Measurements from ENCODE around the gene SMCO4. TPM values are rescaled to one million over a fixed set of nuclear protein-coding genes. Genes with fewer than 3 reads are reported as not detected.

Gene SMCO4
- total RNA-seq, 1 donor from 2014 or later: 33.4 TPM

DNA sequence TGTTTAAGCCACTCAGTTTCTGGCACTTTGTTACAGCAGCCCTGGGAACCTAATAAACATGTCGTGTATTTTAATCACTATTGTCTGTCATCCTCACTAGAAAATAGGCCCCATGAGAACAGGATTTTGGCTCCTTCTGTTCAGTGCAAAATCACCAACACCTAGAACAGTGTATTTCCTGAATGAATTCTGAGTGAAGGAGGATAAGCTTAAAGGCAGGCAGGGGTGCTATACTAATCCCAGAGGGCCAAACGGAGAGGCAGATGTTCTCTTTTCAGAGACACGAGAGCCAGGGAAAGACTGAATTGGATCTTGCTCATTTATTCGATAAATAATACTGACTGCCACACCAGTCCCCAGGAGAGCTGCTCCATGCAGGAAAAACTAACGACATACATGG is 10.4 kb downstream of the SMCO4 start:
- H3K27ac Mint-ChIP-seq: peak overlapping the region; percentile 73
- H3K9me3 Mint-ChIP-seq: no peaks in the 10 kb centered on the region
- H3K36me3 Mint-ChIP-seq (ENCODE audit: low read depth): no peaks in the 10 kb centered on the region
- no peak overlapping the region for H3K4me3 Mint-ChIP-seq
- DNase-seq (ENCODE audit: low spot score): no peak
- H3K27me3 Mint-ChIP-seq (ENCODE audit: insufficient read depth): no peaks in the 10 kb centered on the region
- intact Hi-C loops (cut with micrococcal nuclease): no loop called here
- peaks cover 81% of the 10 kb centered on the region for H3K4me1 Mint-ChIP-seq (ENCODE audit: low read depth)

DNA sequence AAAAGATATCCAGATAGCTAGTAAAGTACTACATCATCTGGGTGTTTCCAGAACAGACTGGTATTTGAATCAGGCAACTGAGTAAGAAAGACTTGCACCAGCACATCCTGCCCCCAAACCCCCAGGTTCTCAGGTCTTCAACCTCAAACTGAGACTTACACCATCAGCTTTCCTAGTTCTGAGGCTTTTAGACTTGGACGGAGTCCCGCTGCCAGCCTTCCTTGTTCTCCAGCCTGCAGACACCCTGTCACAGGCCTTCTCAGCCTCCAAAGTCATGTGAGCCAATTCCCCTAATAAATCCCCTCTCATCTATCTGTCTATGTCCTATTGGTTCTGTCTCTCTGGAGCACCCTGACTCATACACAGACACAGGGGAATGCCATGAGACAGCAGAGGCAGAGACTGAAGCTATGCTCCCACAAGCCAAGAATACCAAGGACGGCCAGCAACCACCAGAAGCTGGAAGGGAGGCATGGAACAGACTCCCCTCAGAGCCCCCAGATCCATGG is 10.9 kb downstream of the SMCO4 start:
- H3K27me3 Mint-ChIP-seq (ENCODE audit: insufficient read depth): no peaks in the 10 kb centered on the region
- DNase-seq (ENCODE audit: low spot score): no peak
- H3K27ac Mint-ChIP-seq: peak overlapping the region; percentile 73
- intact Hi-C loops (cut with micrococcal nuclease): no loop called here
- H3K36me3 Mint-ChIP-seq (ENCODE audit: low read depth): no peaks in the 10 kb centered on the region
- no peaks in the 10 kb centered on the region for H3K9me3 Mint-ChIP-seq
- no peak overlapping the region for H3K4me3 Mint-ChIP-seq
- peaks cover 78% of the 10 kb centered on the region for H3K4me1 Mint-ChIP-seq (ENCODE audit: low read depth)

DNA sequence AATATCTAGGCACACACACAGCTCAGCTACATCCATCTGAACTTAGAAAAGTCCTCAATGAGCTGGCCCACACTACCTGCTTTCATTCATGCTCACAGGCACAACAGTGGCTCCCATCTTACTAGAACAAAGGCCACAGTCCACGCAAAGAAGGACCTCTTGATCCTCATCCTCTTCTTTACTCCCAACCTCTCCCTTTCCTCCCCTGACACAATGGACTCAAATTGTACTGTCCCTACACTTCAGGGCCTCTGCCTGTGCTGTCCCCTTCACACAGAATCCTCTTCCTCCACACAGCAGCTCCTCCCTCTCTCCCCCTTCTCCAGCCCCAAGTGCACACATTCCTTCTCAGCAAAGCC is 12.7 kb downstream of the SMCO4 start:
- intact Hi-C loops (cut with micrococcal nuclease): loop anchor here (1.0 to 2.0 kb wide), 3 partner anchors 9 to 18 kb away; no protein-coding TSS in a partner anchor

DNA sequence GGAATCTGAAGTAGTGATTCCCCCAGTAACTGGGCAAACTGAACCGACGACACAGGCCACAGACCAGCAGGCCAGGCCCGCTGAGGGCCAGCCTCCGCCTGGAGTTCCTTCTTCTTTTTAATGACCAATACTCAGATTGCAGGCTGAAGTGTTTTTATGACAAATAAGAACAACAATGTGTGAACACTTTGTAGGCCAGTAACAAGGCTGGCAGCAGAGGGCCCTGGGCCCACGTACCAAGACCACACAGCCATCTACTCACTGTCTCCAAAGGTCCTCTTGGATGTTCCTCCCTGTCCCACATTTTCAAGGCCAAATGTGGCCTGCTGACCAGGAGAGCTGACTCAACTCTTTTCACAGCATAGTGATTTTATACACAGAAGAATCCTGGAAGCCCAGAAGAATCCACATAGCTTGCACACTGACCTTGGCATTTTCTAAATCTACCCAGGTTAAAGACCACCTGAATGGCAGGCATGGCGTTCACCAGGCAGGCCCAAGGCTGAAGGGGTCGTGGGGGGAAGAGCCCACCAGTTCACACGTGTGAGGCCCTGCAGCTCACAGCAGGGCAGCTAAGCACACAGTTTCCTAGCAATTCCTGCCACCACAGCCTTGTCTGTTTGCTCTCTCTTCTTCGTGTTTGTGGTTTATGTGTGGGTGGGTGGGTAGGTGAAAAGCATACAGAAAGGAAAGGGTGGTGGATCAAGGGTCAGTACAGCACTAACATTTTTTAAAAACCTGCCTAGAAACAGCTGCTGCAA is 13.3 kb downstream of the SMCO4 start:
- no peak for DNase-seq (ENCODE audit: low spot score)
- Mint-ChIP-seq H3K36me3 (ENCODE audit: low read depth) (no peaks in the 10 kb centered on the region), H3K4me1 (ENCODE audit: low read depth) (peaks cover 84% of the 10 kb centered on the region), H3K9me3 (no peaks in the 10 kb centered on the region), H3K4me3 (peak overlapping the region; percentile 3), H3K27ac (peak overlapping the region; percentile 63), H3K27me3 (ENCODE audit: insufficient read depth) (no peaks in the 10 kb centered on the region)
- intact Hi-C loops (cut with micrococcal nuclease): loop anchor here (1.0 to 2.0 kb wide), 3 partner anchors 9 to 17 kb away; no protein-coding TSS in a partner anchor

More for the DNA sequence above, 12.7 kb downstream of the SMCO4 start:
- Mint-ChIP-seq H3K27ac (peak overlapping the region; percentile 63), H3K36me3 (ENCODE audit: low read depth) (no peaks in the 10 kb centered on the region), H3K4me1 (ENCODE audit: low read depth) (peaks cover 84% of the 10 kb centered on the region), H3K27me3 (ENCODE audit: insufficient read depth) (no peaks in the 10 kb centered on the region), H3K4me3 (peak overlapping the region; percentile 2), H3K9me3 (no peaks in the 10 kb centered on the region)
- DNase-seq (ENCODE audit: low spot score): no peak

DNA sequence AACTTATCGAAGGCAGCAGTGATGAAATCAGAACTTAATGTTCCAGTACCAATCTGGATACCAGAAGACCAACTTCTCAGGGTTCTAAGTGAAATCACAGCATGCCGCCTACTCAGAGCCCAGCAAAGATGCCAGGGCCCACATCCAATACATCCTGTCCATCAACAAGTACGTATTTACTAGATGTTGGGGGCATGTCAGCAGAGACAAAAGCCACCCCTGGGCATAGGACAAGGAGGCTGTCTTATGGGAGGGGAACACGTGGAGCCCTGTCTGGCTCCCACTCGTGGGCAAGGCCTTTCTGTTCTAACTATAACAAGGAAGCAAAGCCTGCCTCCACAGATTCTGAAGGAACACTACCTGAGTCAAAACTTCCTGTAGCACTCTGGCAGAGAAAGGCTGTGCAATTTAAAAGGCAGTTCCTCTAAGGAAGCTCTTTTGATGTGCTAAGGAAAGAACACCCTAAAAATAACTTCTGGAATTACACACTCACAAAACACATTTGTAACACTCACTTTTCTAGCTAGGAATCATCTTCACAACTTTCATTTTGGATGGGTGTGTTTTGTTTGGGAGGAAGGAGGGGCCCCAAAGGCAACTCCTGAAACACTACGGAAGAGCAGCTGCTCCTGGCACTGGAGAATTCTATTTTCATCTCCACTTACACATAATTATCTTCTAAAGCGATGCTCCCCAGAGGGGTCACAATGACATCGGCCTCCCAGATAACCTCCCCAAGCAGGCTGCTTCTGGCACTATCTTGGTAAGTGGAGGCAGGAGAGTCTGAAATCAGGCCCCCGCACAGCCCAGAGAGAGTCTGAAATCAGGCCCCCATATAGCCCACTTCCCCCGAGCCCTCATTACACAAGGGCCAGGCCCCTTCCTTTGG is 14.2 kb downstream of the SMCO4 start:
- H3K9me3 Mint-ChIP-seq: no peaks in the 10 kb centered on the region
- peaks cover 3% of the 10 kb centered on the region for H3K36me3 Mint-ChIP-seq (ENCODE audit: low read depth)
- no peak for DNase-seq (ENCODE audit: low spot score)
- no peak overlapping the region for H3K4me3 Mint-ChIP-seq
- H3K4me1 Mint-ChIP-seq (ENCODE audit: low read depth): peaks cover 88% of the 10 kb centered on the region
- intact Hi-C loops (cut with micrococcal nuclease): no loop called here
- H3K27ac Mint-ChIP-seq: peak overlapping the region; percentile 16
- H3K27me3 Mint-ChIP-seq (ENCODE audit: insufficient read depth): no peaks in the 10 kb centered on the region

DNA sequence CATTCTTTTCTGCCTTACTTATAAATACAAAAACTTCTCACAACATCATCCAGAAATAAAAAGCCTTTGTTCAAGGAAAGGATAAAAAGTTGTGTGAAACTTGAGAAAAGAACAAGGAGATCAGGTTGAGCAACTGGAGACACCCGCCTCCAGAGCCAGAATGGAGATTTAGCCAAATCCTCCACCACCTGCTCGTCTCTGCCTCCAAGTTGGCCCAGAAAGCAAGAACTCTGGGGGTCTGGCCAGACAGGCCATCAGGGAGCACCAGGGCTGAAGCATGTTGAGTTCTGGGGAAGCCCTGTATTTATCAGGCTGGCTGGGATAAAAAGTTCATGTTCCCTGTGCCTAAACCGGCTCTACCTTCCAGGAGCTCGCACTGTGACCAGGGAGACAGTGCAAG is 14.9 kb downstream of the SMCO4 start:
- no peaks in the 10 kb centered on the region for H3K27me3 Mint-ChIP-seq (ENCODE audit: insufficient read depth)
- no peak for DNase-seq (ENCODE audit: low spot score)
- no peak overlapping the region for H3K4me3 Mint-ChIP-seq
- H3K4me1 Mint-ChIP-seq (ENCODE audit: low read depth): peaks cover 91% of the 10 kb centered on the region
- H3K27ac Mint-ChIP-seq: peak overlapping the region; percentile 22
- peaks cover 3% of the 10 kb centered on the region for H3K36me3 Mint-ChIP-seq (ENCODE audit: low read depth)
- intact Hi-C loops (cut with micrococcal nuclease): no loop called here
- no peaks in the 10 kb centered on the region for H3K9me3 Mint-ChIP-seq

DNA sequence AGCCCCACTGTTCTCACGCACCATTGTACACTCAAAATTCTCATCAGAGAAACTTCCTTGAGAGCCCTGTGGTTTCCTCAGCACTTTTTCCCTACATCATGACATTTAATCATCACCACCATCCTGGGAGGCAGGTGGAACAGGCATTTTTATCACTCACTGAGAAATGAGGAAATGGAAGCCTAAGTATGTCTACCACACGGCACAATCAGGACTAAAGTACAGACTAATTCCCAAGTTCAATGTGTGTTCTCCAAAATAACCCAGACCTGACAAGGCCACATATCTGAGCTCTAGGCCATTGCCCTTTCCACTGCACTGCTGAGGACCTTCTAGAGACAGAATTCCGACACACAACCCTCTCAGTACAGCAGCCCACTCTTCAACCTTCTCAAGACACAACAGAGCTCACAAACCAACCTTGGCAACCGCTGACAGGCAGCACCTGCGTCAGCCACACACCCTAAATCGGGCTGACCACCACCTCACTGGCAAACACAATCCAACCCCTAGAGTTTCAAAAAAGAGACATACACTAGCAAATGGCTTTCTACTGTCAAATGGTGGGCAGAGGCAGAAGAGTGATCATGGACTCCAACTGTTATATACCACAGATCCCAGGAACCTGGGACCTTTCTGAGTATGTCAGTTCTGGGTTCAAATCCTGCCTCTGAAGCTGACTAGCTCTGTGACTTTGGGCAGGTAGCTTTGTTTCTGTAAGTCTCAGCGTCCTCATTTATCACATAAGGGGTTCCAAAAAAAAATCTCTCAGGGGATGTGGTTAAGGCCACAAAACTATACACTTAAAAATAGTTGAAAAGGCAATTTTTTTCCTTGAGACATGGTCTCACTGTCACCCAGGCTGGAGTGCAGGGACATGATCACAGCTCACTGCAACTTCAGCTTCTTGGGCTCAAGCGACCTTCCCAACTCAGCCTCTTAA is 16.3 kb downstream of the SMCO4 start:
- no peak for DNase-seq (ENCODE audit: low spot score)
- Mint-ChIP-seq H3K4me1 (ENCODE audit: low read depth) (peaks cover 90% of the 10 kb centered on the region), H3K27me3 (ENCODE audit: insufficient read depth) (no peaks in the 10 kb centered on the region), H3K27ac (peak overlapping the region; percentile 49), H3K4me3 (no peak overlapping the region), H3K36me3 (ENCODE audit: low read depth) (peaks cover 9% of the 10 kb centered on the region), H3K9me3 (no peaks in the 10 kb centered on the region)
- intact Hi-C loops (cut with micrococcal nuclease): no loop called here

DNA sequence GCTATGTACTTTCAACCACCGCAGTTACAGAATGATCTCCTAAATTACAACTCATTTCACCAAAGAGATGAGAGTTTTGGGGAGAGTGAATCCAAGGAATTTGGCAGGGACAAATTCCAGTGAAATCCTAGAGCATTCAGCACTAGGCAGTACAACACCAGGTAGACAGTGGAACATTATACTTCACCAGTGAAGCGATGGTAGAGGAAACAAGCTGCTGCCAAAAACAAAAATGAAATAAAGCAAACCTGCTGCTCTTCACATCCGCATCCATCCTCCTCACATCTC is 16.9 kb downstream of the SMCO4 start:
- H3K4me1 Mint-ChIP-seq (ENCODE audit: low read depth): peaks cover 91% of the 10 kb centered on the region
- intact Hi-C loops (cut with micrococcal nuclease): no loop called here
- no peak overlapping the region for H3K4me3 Mint-ChIP-seq
- peak overlapping the region; percentile 49 for H3K27ac Mint-ChIP-seq
- peaks cover 9% of the 10 kb centered on the region for H3K36me3 Mint-ChIP-seq (ENCODE audit: low read depth)
- H3K9me3 Mint-ChIP-seq: no peaks in the 10 kb centered on the region
- no peak for DNase-seq (ENCODE audit: low spot score)
- no peaks in the 10 kb centered on the region for H3K27me3 Mint-ChIP-seq (ENCODE audit: insufficient read depth)

DNA sequence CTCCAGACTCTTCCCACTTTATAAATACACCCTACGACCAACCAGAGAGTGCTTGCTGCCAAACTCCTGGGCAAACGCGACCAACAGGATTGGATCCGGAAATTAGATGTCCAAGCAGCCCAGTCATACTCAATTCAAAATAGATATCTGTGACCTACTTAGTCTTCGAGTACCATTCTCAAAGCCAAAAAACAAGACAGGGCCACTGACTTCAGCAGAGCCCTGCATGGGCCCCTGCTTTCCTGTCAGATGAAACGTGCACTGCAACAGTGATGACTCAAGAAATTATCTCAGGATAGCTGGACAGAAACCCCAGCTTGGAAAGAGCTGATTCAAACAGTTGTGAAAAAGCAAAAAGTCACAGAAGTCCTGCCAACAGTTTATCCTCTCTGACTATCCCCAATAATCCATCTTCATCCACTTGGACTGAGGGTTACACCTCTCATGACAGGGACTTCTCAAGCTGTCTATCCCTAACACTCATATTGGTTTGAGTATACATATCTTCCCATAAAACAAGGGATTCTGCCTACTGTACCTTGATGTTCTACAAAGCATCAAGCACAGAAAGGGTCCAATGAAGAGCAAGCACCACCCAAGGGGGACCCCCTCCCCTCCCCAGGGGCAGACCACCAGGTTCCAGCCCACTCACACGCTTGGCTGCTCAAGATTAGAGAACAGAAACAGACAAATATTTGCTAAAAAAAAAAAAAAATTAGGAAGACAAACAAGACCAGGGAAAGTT is 17.4 kb downstream of the SMCO4 start:
- no peak for DNase-seq (ENCODE audit: low spot score)
- intact Hi-C loops (cut with micrococcal nuclease): no loop called here
- peak overlapping the region; percentile 59 for H3K4me3 Mint-ChIP-seq

DNA sequence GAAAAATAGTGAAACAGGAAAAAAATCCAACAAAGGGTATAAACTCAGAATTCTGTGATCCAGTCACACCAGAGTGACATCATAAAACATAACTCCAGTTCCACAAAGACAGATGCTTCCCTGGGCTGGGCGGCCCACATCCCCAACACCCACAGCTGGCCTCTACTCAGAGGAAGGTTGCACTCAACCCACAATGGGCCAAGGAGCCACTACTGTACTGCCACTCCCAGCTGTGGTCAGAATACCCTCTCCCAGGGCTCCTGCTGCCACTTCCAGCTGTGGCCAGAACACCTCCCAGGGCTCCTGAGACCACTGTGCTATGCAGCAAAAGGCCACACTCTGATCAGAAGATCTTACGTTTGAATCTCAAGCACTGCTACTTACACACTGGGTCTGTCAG is 18.3 kb downstream of the SMCO4 start:
- Mint-ChIP-seq H3K27me3 (ENCODE audit: insufficient read depth) (no peaks in the 10 kb centered on the region), H3K9me3 (no peaks in the 10 kb centered on the region), H3K4me1 (ENCODE audit: low read depth) (peaks cover 91% of the 10 kb centered on the region), H3K36me3 (ENCODE audit: low read depth) (peaks cover 9% of the 10 kb centered on the region), H3K27ac (peak overlapping the region; percentile 19), H3K4me3 (no peak overlapping the region)
- DNase-seq (ENCODE audit: low spot score): no peak
- intact Hi-C loops (cut with micrococcal nuclease): no loop called here

More for the DNA sequence above, 17.4 kb downstream of the SMCO4 start:
- Mint-ChIP-seq H3K9me3 (no peaks in the 10 kb centered on the region), H3K4me1 (ENCODE audit: low read depth) (peaks cover 91% of the 10 kb centered on the region), H3K27me3 (ENCODE audit: insufficient read depth) (no peaks in the 10 kb centered on the region), H3K27ac (peak overlapping the region; percentile 64), H3K36me3 (ENCODE audit: low read depth) (peaks cover 9% of the 10 kb centered on the region)

DNA sequence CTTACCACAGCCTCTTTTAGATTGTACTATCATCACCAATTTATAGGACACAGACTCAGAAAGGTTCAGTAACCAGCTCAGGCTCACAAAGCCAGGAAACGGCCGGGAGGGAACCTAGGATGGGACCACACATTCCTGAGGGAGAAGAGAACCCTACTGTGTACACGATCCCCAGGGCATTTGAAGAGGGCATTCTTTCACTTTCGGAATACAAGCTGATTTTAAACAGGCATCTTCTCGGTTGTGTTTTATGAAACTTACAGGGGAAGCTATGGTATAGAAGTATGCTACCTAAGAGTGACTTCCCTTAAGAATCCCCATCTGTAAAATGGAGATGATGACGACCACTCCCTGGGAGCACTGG is 19.0 kb downstream of the SMCO4 start:
- H3K4me1 Mint-ChIP-seq (ENCODE audit: low read depth): peaks cover 89% of the 10 kb centered on the region

More for the DNA sequence above, 19.0 kb downstream of the SMCO4 start:
- no peak for DNase-seq (ENCODE audit: low spot score)
- no peaks in the 10 kb centered on the region for H3K27me3 Mint-ChIP-seq (ENCODE audit: insufficient read depth)
- peak overlapping the region; percentile 32 for H3K4me3 Mint-ChIP-seq
- intact Hi-C loops (cut with micrococcal nuclease): no loop called here
- peak overlapping the region; percentile 43 for H3K27ac Mint-ChIP-seq
- H3K36me3 Mint-ChIP-seq (ENCODE audit: low read depth): peaks cover 9% of the 10 kb centered on the region
- H3K9me3 Mint-ChIP-seq: no peaks in the 10 kb centered on the region
